Adrenal gland (tissue), 5 donors: Measurements from ENCODE around the gene NARS2.

ENCODE experiments used
- CTCF ChIP-seq, 6 experiments: fragments of 450-650 bp in 4 of 6; fragments of 200-600 bp in 2 of 6; sonication (generic) in 1 of 6; IDR thresholded peaks; 1 replicate in 5 of 6; 2 replicates in 1 of 6; pipeline versions ENCODE4 v1.5.1 to v1.8.0; 2016 to 2021; ENCODE audit warnings: antibody characterized with exemption in 6 of 6, mild to moderate bottlenecking in 2 of 6, moderate library complexity in 1 of 6
- POLR2A ChIP-seq, 2 donors: fragments of 450-650 bp; IDR thresholded peaks; one replicate each; pipeline ENCODE4 v1.6.1; 2017; ENCODE audit warnings: antibody characterized with exemption in 2 of 2, mild to moderate bottlenecking in 2 of 2, moderate library complexity in 1 of 2
- donor health status: DM: no; HTN: no; CAD: no.

- TF ChIP-seq POLR2A (IDR thresholded peaks at IDR 0.05) (no peak), CTCF (IDR thresholded peaks at IDR 0.05) (no peak)
These were observed 41.7 kb downstream of the NARS2 start for GRCh38 chr11:78532991-78533390.
